ENCODE results near the gene G6PC3. TPM values are rescaled to one million over a fixed set of nuclear protein-coding genes. Genes with fewer than 3 reads are reported as not detected.

G6PC3 gene
- total and polyA plus RNA-seq, 4 donors, result 22.7 to 40.0 (median 31.4) TPM

DNA sequence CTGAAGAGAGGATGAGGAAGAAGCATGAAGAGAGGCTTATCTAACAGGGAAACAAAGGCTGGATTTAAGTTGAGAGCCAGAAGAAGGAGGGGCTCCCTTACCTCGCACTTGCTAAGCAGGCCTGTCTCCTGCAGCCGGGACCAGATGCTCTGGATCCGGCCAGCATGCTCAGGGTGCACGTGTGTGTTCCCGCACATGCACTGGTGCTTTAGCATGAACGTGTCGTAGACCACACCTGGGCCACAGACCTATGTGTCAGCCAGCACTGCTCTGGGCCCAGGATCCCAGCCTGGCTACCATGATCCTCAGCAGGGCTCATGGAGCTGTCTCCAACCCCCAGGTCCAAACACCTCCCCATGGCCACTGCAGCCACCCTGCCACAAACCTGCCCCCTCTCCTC is 14.4 kb downstream of the G6PC3 start:
- Histone ChIP-seq H3K36me3 (ENCODE audit: control insufficient read depth in 1 of 2, insufficient read depth in 2 of 2, low read length in 1 of 2) (peaks cover 0 to 15% of the 10 kb centered on the region in 2 donors), H3K4me3 (ENCODE audit: low read length in 2 of 2) (no peak overlapping the region), H3K27me3 (ENCODE audit: control insufficient read depth in 1 of 2, insufficient read depth in 2 of 2, low read length in 1 of 2) (no peaks in the 10 kb centered on the region), H3K27ac (ENCODE audit: low read depth in 1 of 2, low read length in 2 of 2) (no peak overlapping the region), H3K9me3 (ENCODE audit: control insufficient read depth, low read length) (no peaks in the 10 kb centered on the region), H3K4me1 (ENCODE audit: control insufficient read depth in 1 of 2, insufficient read depth in 2 of 2, low read length in 2 of 2) (no peaks in the 10 kb centered on the region)
- WGBS, 2 donors, result 84% methylated on average over 7 of the region's 7 CpGs
- no peak for DNase-seq
- ATAC-seq (ENCODE audit: low FRiP score), result no peak
- intact Hi-C loops (cut with DNase I), result no loop called here

GRCh38 chr17:44085908-44086307 is 15.4 kb downstream of the G6PC3 start:
- no peak for ATAC-seq (ENCODE audit: low FRiP score)
- WGBS, 2 donors, result 73 to 74% methylated on average over 5 of the region's 5 CpGs

DNA sequence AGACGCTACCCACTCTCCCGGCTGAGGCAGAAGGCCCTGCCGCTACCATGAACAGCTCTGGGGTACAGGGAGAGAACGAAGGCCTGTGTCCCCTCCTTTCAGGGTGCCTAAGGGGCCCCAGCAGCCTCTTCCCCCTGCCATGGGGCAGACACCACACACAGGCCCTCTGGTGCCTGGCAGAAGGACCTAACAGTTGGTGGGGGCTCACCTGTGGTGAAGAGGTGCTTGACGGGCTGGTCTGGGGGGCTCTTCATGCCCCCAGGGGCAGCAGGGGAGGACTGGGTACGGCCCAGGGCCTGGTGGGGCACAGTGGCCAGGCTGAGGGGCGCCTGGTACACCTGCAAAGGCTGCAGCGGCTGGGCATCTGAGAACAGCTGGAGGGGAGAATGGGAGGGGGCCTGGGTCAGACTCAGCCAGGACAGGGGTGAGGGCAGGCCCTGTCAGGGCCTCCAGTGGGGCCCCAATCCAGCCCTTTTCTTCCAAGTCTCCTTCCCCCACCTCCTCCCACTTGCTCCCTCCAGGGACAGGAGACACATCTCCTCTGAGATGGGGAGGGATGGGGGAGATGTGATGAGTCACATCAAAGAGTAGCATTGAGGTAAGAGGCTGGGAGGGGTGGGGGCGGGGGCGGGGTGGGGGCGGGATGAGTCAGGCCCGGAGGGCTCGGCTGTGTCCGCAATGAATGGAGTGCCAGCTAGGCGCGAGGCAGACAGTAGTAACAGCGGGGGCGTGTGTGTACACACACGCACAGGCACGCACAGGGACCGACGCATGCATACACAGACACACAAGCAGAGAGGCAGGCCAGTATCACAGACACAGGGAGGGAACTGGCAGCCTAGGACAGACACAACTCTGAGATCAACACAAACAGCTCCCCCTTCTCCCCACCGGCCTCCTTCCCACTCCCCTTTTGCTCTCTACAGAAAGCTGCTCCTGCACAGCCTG is 16.1 kb downstream of the G6PC3 start:
- WGBS, 2 donors, result 48 to 49% methylated on average over 22 to 23 of the region's 23 CpGs
- no peak overlapping the region for H3K4me3 ChIP-seq (ENCODE audit: low read length in 2 of 2)
- no peaks in the 10 kb centered on the region for H3K9me3 ChIP-seq (ENCODE audit: control insufficient read depth, low read length)
- no peaks in the 10 kb centered on the region for H3K27me3 ChIP-seq (ENCODE audit: control insufficient read depth in 1 of 2, insufficient read depth in 2 of 2, low read length in 1 of 2)
- H3K27ac ChIP-seq (ENCODE audit: low read depth in 1 of 2, low read length in 2 of 2), result no peak overlapping the region
- no peaks in the 10 kb centered on the region for H3K4me1 ChIP-seq (ENCODE audit: control insufficient read depth in 1 of 2, insufficient read depth in 2 of 2, low read length in 2 of 2)
- DNase-seq (no peak), ATAC-seq (ENCODE audit: low FRiP score) (no peak)
- intact Hi-C loops (cut with DNase I), result no loop called here
- peaks cover 0 to 21% of the 10 kb centered on the region in 2 donors for H3K36me3 ChIP-seq (ENCODE audit: control insufficient read depth in 1 of 2, insufficient read depth in 2 of 2, low read length in 1 of 2)

More at GRCh38 chr17:44085908-44086307, 15.4 kb downstream of the G6PC3 start:
- H3K4me3 ChIP-seq (ENCODE audit: low read length in 2 of 2), result no peak overlapping the region
- H3K27me3 ChIP-seq (ENCODE audit: control insufficient read depth in 1 of 2, insufficient read depth in 2 of 2, low read length in 1 of 2), result no peaks in the 10 kb centered on the region
- no peak for DNase-seq
- intact Hi-C loops (cut with DNase I), result no loop called here
- no peaks in the 10 kb centered on the region for H3K4me1 ChIP-seq (ENCODE audit: control insufficient read depth in 1 of 2, insufficient read depth in 2 of 2, low read length in 2 of 2)
- no peaks in the 10 kb centered on the region for H3K9me3 ChIP-seq (ENCODE audit: control insufficient read depth, low read length)
- H3K27ac ChIP-seq (ENCODE audit: low read depth in 1 of 2, low read length in 2 of 2), result no peak overlapping the region
- H3K36me3 ChIP-seq (ENCODE audit: control insufficient read depth in 1 of 2, insufficient read depth in 2 of 2, low read length in 1 of 2), result peaks cover 0 to 15% of the 10 kb centered on the region in 2 donors

DNA sequence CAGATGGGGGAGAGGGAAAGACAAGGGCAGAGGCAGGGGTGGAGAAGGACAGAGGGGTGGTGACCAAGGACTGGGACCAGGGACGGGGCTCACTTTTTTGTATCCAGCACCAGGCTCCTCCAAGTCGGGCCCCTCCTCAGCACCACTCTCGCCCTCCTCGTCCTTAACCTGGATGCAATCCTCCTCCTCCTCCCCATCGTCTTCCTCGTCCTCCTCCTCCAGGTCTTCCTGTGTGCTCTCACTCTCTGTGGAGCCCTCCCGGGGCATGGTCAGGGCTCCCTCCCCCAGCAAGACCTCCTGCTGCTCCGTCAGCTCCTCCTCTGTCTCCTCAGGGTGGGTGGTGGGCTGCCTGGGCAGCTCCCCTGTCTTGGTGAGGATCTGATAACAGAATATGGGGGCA is 16.8 kb downstream of the G6PC3 start:
- intact Hi-C loops (cut with DNase I), result no loop called here
- Histone ChIP-seq H3K27ac (ENCODE audit: low read depth in 1 of 2, low read length in 2 of 2) (peak overlapping the region in 1 of 2 donors; percentile 33), H3K9me3 (ENCODE audit: control insufficient read depth, low read length) (no peaks in the 10 kb centered on the region), H3K4me3 (ENCODE audit: low read length in 2 of 2) (no peak overlapping the region), H3K4me1 (ENCODE audit: control insufficient read depth in 1 of 2, insufficient read depth in 2 of 2, low read length in 2 of 2) (no peaks in the 10 kb centered on the region), H3K27me3 (ENCODE audit: control insufficient read depth in 1 of 2, insufficient read depth in 2 of 2, low read length in 1 of 2) (no peaks in the 10 kb centered on the region), H3K36me3 (ENCODE audit: control insufficient read depth in 1 of 2, insufficient read depth in 2 of 2, low read length in 1 of 2) (peaks cover 0 to 27% of the 10 kb centered on the region in 2 donors)
- WGBS, 2 donors, result 57 to 59% methylated on average over 7 to 8 of the region's 8 CpGs
- ATAC-seq (ENCODE audit: low FRiP score) (no peak), DNase-seq (no peak)

- H3K4me1 ChIP-seq (ENCODE audit: control insufficient read depth in 1 of 2, insufficient read depth in 2 of 2, low read length in 2 of 2), result no peaks in the 10 kb centered on the region
- no peaks in the 10 kb centered on the region for H3K27me3 ChIP-seq (ENCODE audit: control insufficient read depth in 1 of 2, insufficient read depth in 2 of 2, low read length in 1 of 2)
- intact Hi-C loops (cut with DNase I), result no loop called here
- no peaks in the 10 kb centered on the region for H3K9me3 ChIP-seq (ENCODE audit: control insufficient read depth, low read length)
- H3K36me3 ChIP-seq (ENCODE audit: control insufficient read depth in 1 of 2, insufficient read depth in 2 of 2, low read length in 1 of 2), result peaks cover 0 to 30% of the 10 kb centered on the region in 2 donors
- no peak overlapping the region for H3K27ac ChIP-seq (ENCODE audit: low read depth in 1 of 2, low read length in 2 of 2)
- DNase-seq (no peak), ATAC-seq (ENCODE audit: low FRiP score) (no peak)
- H3K4me3 ChIP-seq (ENCODE audit: low read length in 2 of 2), result no peak overlapping the region
- 83 to 92% methylated on average over 16 of the region's 16 CpGs for WGBS, 2 donors
These were observed 17.7 kb downstream of the G6PC3 start for GRCh38 chr17:44088254-44088653.

- DNase-seq (no peak), ATAC-seq (ENCODE audit: low FRiP score) (no peak)
- Histone ChIP-seq H3K27ac (ENCODE audit: low read depth in 1 of 2, low read length in 2 of 2) (no peak overlapping the region), H3K9me3 (ENCODE audit: control insufficient read depth, low read length) (no peaks in the 10 kb centered on the region), H3K36me3 (ENCODE audit: control insufficient read depth in 1 of 2, insufficient read depth in 2 of 2, low read length in 1 of 2) (peaks cover 0 to 23% of the 10 kb centered on the region in 2 donors), H3K4me3 (ENCODE audit: low read length in 2 of 2) (no peak overlapping the region), H3K4me1 (ENCODE audit: control insufficient read depth in 1 of 2, insufficient read depth in 2 of 2, low read length in 2 of 2) (peaks cover 0 to 3% of the 10 kb centered on the region in 2 donors), H3K27me3 (ENCODE audit: control insufficient read depth in 1 of 2, insufficient read depth in 2 of 2, low read length in 1 of 2) (no peaks in the 10 kb centered on the region)
- intact Hi-C loops (cut with DNase I), result no loop called here
- WGBS, 2 donors, result 88 to 90% methylated on average over 11 to 14 of the region's 14 CpGs
These were observed 20.9 kb downstream of the G6PC3 start for GRCh38 chr17:44091200-44091997.

DNA sequence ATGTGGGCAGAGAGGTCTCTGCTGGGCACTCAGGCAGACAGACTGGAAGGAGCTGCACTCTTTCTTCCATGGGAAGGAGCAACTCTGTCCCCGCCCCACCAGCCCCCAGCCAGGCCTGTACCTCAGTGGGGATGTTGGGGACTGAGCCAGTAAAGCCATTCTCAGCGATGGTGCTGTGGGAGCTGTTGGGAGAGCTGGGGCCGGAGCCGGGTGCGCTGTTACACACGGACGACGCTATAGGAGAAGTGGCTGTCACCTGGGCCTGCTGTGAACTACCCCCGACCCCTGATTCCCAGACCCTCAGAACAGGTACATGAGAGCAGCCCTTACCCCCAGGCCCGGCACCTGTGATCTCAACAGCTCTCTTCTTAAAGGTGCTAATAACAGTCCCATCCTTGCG is 21.5 kb downstream of the G6PC3 start:
- WGBS, 2 donors, result 93 to 95% methylated on average over 11 of the region's 11 CpGs
- peaks cover 0 to 23% of the 10 kb centered on the region in 2 donors for H3K36me3 ChIP-seq (ENCODE audit: control insufficient read depth in 1 of 2, insufficient read depth in 2 of 2, low read length in 1 of 2)
- H3K9me3 ChIP-seq (ENCODE audit: control insufficient read depth, low read length), result no peaks in the 10 kb centered on the region
- H3K4me3 ChIP-seq (ENCODE audit: low read length in 2 of 2), result no peak overlapping the region
- DNase-seq (no peak), ATAC-seq (ENCODE audit: low FRiP score) (no peak)
- no peak overlapping the region for H3K27ac ChIP-seq (ENCODE audit: low read depth in 1 of 2, low read length in 2 of 2)
- peaks cover 0 to 3% of the 10 kb centered on the region in 2 donors for H3K4me1 ChIP-seq (ENCODE audit: control insufficient read depth in 1 of 2, insufficient read depth in 2 of 2, low read length in 2 of 2)
- H3K27me3 ChIP-seq (ENCODE audit: control insufficient read depth in 1 of 2, insufficient read depth in 2 of 2, low read length in 1 of 2), result no peaks in the 10 kb centered on the region
- intact Hi-C loops (cut with DNase I), result no loop called here

- 87 to 89% methylated on average over 20 to 21 of the region's 21 CpGs for WGBS, 2 donors
- no peak for DNase-seq
- no peak overlapping the region for H3K27ac ChIP-seq (ENCODE audit: low read depth in 1 of 2, low read length in 2 of 2)
- no peaks in the 10 kb centered on the region for H3K9me3 ChIP-seq (ENCODE audit: control insufficient read depth, low read length)
- H3K4me3 ChIP-seq (ENCODE audit: low read length in 2 of 2), result no peak overlapping the region
- no peaks in the 10 kb centered on the region for H3K27me3 ChIP-seq (ENCODE audit: control insufficient read depth in 1 of 2, insufficient read depth in 2 of 2, low read length in 1 of 2)
- H3K36me3 ChIP-seq (ENCODE audit: control insufficient read depth in 1 of 2, insufficient read depth in 2 of 2, low read length in 1 of 2), result peaks cover 0 to 18% of the 10 kb centered on the region in 2 donors
- peaks cover 0 to 3% of the 10 kb centered on the region in 2 donors for H3K4me1 ChIP-seq (ENCODE audit: control insufficient read depth in 1 of 2, insufficient read depth in 2 of 2, low read length in 2 of 2)
- intact Hi-C loops (cut with DNase I), result no loop called here
- ATAC-seq (ENCODE audit: low FRiP score), result no peak
These were observed 22.8 kb downstream of the G6PC3 start for GRCh38 chr17:44093231-44093900.

All from aorta (tissue), 5 donors.